HUES48 (cell line): ENCODE data around the gene CCHCR1.
"Not testable (repeated sequence)": the region's sequence is repeated elsewhere in the genome, so short reads cannot be mapped to it uniquely, and the experiment has no call there.

Experiments
- H3K27ac ChIP-seq: one replicate; pipeline ENCODE4 v1.7.0; 2013; ENCODE audit warnings: low read depth, low read length, inconsistent platforms
- H3K27me3 ChIP-seq: 2 replicates; pipeline ENCODE4 v1.6.1; 2013; ENCODE audit warnings: mild to moderate bottlenecking, low read length; ENCODE audit not compliant: control insufficient read depth, insufficient read depth
- H3K36me3 ChIP-seq: 2 replicates; pipeline ENCODE4 v1.6.1; 2013; ENCODE audit warnings: low read length; ENCODE audit not compliant: control insufficient read depth, insufficient read depth
- H3K4me1 ChIP-seq: 2 replicates; pipeline ENCODE4 v1.6.1; 2013; ENCODE audit warnings: mild to moderate bottlenecking, low read length; ENCODE audit not compliant: control insufficient read depth, insufficient read depth
- H3K4me3 ChIP-seq: 2 replicates; pipeline ENCODE4 v1.5.1; 2013; ENCODE audit warnings: mild to moderate bottlenecking, low read depth, low read length
- H3K9ac ChIP-seq: 2 replicates; pipeline ENCODE4 v1.6.1; 2013; ENCODE audit warnings: mild to moderate bottlenecking, low read depth, low read length, moderate library complexity
- H3K9me3 ChIP-seq: 2 replicates; pipeline ENCODE4 v1.6.1; 2013; ENCODE audit warnings: low read length; ENCODE audit not compliant: control insufficient read depth, insufficient read depth

The CCHCR1 gene

DNA sequence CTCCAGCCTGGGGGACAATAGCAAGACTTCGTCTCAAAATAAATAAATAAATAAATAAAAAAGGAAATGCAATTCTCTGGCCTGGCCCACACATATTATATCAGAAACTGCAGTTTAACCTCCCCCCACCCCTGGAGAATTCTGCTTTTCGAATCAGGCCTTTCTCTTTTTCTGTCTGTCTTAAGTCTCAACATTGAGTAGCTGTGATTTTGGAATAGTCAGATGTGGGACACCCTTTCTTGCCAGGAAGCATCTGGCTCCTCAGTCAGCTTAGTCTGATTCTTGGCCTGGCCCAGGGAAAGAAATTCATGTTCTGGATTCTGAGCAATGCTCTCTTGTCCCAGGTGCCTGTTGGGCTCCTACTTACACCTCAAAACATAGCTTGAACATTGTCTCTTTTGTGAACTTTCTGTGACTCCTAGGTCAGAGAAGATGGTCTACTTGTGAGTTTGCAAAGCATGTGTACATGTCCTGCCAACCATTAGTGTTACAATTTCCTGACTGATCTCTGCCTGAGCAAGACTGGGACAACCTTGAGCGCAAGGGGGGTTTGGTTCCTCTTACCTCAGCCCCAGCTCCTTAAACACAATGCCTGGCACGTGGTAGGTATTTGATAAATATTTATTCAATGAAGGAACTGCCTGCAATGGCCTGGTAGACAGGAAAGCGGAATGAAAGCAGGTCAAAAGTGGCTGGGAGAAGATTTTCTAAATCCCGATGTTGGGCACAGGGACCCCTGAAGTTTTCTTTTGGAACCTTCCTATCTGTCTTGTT is 36.6 kb upstream of the CCHCR1 start:
- Histone ChIP-seq H3K9me3 (no peaks in the 10 kb centered on the region), H3K9ac (no peak overlapping the region), H3K36me3 (no peaks in the 10 kb centered on the region), H3K27ac (no peak overlapping the region), H3K27me3 (no peaks in the 10 kb centered on the region), H3K4me1 (no peaks in the 10 kb centered on the region), H3K4me3 (no peak overlapping the region)

DNA sequence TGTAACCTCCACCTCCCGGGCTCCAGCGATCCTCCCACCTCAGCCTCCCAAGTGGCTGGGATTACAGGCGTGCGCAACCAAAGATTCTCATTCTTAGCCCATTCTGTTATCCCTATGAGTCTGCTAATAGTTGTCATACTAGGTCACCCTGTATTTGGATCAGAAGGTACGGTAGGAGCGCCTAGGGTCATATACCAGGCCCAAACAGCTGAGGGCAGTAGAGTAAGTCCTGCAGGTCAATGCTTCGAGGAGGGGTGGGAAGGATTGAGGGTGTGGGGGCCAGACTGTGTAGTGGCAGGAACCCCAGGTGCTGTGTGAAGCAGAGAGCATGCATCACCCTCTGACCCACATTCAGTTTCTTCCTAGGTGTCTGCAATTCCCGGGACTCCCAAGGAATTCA is 35.6 kb upstream of the CCHCR1 start:
- Histone ChIP-seq H3K9me3 (no peaks in the 10 kb centered on the region), H3K9ac (no peak overlapping the region), H3K4me3 (no peak overlapping the region), H3K27me3 (no peaks in the 10 kb centered on the region), H3K36me3 (no peaks in the 10 kb centered on the region), H3K27ac (no peak overlapping the region), H3K4me1 (no peaks in the 10 kb centered on the region)

DNA sequence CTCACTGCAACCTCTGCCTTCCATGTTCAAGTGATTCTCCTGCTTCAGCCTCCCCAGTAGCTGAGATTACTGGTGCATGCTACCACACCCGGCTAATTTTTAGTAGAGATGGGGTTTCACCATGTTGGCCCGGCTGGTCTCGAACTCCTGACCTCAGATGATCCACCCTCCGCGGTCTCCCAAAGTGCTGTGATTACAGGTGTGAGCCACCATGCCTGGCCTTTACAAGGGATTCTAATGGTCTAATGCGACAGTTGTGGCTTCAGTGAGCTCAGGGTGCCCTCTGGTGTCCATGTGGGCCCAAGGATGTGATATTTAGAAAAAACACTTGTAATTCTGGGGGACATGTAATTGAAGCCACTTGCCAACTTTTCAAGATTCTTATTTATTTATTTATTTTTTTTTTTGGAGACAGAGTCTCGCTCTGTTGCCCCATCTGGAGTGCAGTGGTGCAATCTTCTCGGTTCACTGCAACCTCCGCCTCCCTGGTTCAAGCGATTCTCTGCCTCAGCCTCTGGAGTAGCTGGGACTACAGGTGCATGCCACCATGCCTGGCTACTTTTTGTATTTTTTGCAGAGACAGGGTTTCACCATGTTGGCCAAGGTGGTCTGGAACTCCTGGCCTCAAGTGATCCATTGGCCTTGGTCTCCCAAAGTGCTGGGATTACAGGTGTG is 35.0 kb upstream of the CCHCR1 start:
- H3K4me3 ChIP-seq, H3K27ac ChIP-seq, H3K9me3 ChIP-seq, H3K4me1 ChIP-seq, H3K27me3 ChIP-seq, H3K36me3 ChIP-seq, H3K9ac ChIP-seq: not testable (repeated sequence)

DNA sequence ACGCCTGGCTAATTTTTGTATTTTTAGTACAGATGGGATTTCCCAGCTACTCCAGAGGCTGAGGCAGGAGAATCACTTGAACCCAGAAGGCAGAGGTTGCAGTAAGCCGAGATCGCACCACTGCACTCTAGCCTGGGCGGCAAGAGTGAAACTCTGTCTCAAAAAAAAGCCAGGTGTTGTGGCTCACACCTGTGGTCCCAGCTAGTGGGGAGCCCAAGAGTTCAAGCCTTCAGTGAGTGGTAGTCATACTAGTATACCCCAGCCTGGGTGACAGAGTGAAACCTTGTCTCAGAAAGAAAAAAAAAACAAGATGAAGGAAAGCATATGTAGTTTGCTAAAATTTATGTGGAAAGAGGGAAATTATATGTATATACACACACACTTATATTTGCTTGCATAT is 32.9 kb upstream of the CCHCR1 start:
- Histone ChIP-seq H3K9ac (no peak overlapping the region), H3K9me3 (no peaks in the 10 kb centered on the region), H3K4me3 (no peak overlapping the region), H3K36me3 (no peaks in the 10 kb centered on the region), H3K4me1 (no peaks in the 10 kb centered on the region), H3K27ac (no peak overlapping the region), H3K27me3 (no peaks in the 10 kb centered on the region)

DNA sequence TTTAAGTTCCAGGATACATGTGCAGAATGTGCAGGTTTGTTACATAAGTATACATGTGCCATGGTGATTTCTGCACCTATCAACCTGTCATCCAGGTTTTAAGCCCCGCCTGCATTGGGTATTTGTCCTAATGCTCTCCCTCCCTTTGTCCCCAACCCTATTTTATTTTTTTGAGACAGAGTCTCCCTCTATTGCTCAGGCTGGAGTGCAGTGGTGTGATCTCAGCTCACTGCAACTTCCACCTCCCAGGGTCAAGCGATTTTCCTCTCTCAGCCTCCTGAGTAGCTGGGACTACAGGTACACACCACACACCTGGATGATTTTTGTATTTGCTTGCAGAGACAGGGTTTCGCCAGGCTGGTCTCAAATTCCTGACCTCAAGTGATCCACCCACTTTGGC is 31.6 kb upstream of the CCHCR1 start:
- H3K9ac ChIP-seq, H3K4me1 ChIP-seq, H3K36me3 ChIP-seq, H3K27ac ChIP-seq, H3K9me3 ChIP-seq, H3K27me3 ChIP-seq, H3K4me3 ChIP-seq: not testable (repeated sequence)

DNA sequence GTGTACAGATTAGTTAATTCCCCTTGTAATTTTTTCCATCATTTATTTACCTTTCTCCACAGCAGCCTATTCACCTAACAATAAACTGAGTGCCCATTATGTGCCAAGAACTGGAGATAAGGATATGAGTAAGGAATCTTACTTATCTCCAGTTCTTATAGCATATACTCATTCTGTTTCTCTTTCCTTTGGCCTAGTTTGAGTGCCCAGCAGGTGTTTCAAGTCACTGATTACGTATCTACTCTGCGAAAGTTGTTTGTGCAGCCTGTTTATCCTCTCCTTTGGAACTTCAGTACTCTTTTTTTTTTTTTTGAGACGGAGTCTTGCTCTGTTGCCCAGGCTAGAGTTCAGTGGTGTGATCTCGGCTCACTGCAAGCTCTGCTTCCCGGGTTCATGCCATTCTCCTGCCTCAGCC is 30.2 kb upstream of the CCHCR1 start:
- Histone ChIP-seq H3K4me1 (peaks cover 2% of the 10 kb centered on the region; the same call in 1 of the 2 replicates), H3K36me3 (no peaks in the 10 kb centered on the region), H3K9me3 (no peaks in the 10 kb centered on the region), H3K27me3 (no peaks in the 10 kb centered on the region), H3K27ac (no peak overlapping the region), H3K9ac (no peak overlapping the region), H3K4me3 (no peak overlapping the region)

DNA sequence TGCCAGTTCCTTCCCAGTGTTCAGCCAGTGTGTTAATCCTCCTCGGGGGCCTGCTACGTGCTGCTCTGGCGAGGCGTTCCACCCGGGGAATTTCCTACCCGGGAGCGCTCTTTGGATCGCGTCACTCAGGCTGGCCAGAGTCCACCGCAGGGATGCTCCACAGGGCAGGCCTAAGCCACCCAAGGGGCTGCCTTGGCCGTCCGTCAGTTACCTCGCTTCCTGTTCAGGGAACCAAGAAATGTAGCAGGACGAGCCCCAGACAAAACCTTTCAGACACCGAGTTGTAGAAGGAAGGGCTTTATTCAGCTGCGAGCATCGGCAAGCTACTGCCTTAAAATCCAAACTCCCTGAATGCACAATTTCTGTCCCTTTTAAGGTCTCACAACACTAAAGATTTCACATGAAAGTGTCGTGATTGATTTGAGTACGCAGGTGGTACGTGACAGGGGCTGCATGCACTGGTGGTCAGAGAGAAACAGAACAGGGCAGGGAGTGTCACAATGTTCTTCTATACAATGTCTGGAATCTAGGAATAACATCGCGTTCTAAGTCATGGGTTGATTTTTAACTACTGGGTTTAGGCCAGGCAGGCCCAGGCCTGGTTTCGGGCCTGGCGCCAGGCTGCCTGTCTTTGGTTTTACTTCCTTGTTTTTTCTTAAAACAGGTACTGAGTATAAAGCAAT is 28.6 kb upstream of the CCHCR1 start:
- Histone ChIP-seq H3K9ac (no peak overlapping the region), H3K27ac (no peak overlapping the region)

DNA sequence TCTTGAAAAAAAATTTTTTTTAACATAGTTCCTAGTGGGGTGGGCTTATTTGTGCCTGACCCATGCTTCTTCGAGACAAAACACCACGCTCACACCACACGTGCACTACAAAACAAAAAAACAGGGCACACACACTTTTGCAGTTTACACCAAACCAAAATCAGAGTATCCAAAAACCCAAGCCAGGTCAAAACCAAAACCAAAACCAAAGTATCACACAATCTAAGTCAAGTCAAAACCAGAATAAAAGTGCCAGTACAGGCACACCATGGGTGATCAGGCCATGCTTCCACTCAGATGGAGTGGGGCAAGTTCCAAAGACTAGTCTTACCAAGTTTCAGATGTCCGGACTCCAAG is 28.1 kb upstream of the CCHCR1 start:
- H3K27ac ChIP-seq, H3K36me3 ChIP-seq, H3K4me1 ChIP-seq, H3K9ac ChIP-seq, H3K9me3 ChIP-seq, H3K4me3 ChIP-seq, H3K27me3 ChIP-seq: not testable (repeated sequence)

More for the DNA sequence above, 28.6 kb upstream of the CCHCR1 start:
- Histone ChIP-seq H3K4me1 (peaks cover 2% of the 10 kb centered on the region; the same call in 1 of the 2 replicates), H3K27me3 (no peaks in the 10 kb centered on the region), H3K4me3 (no peak overlapping the region), H3K36me3 (no peaks in the 10 kb centered on the region), H3K9me3 (no peaks in the 10 kb centered on the region)

DNA sequence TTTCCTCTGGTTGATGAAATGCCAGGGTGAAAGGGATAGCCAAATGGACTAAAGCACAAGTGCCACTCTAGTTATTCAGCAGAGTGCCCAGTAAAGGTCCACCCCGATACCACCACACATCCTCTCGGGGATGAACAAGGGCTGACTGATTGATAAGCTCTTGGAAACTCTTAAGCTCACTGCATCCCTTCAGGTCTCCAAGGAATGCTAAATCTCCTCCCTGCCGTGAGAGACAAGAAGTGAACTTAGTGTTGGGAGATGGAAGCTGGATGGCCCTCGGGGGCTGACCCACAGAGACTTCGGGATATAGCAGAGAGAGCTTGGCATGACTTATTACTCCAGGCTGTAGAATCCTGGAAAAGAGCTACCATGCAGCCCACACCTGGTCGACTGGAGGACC is 26.3 kb upstream of the CCHCR1 start:
- not testable (repeated sequence) for H3K36me3 ChIP-seq, H3K4me1 ChIP-seq, H3K27me3 ChIP-seq, H3K9me3 ChIP-seq, H3K27ac ChIP-seq, H3K4me3 ChIP-seq, H3K9ac ChIP-seq

DNA sequence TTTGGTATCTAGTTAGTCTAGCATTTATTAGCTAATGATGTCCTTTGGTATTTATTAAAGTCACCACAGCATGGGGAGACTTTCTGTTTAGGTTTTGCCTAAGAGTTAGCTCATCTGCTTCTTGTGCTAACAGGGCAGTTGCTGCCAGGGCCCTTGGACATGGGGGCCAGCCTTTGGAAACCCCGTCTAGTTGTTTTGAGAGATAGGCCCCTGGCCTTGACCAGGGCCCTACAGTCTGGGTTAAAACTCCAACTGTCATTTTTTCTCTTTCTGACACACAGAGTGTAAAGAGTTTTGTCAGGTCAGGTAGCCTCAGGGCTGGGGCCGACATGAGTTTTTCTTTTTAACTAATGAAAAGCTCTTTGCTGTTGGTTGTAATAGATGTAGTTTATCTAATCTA is 25.7 kb upstream of the CCHCR1 start:
- not testable (repeated sequence) for H3K4me3 ChIP-seq, H3K36me3 ChIP-seq, H3K9me3 ChIP-seq, H3K27me3 ChIP-seq, H3K4me1 ChIP-seq, H3K27ac ChIP-seq, H3K9ac ChIP-seq

DNA sequence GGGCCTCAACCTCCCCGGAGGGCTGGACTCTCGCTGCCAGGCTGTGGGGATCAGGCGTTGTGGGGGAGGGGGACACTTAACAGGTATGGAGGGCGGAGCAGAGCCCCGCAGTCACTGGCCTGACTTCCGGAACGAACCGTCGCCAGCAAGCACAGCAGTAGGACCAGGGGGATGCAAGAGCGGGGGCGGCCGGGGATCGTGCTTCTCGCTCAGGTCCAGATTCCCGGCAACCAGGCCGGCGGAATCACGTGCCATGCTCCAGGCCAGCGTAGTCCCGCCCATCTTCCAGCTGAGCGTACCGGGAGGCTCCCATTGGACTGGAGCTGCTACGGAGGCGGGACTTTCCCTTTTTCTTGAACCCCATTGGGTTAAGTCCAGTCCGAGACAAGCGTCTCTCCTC is 22.9 kb upstream of the CCHCR1 start:
- Histone ChIP-seq H3K36me3 (no peaks in the 10 kb centered on the region), H3K27ac (no peak overlapping the region), H3K4me3 (no peak overlapping the region), H3K9ac (no peak overlapping the region), H3K27me3 (no peaks in the 10 kb centered on the region), H3K9me3 (no peaks in the 10 kb centered on the region), H3K4me1 (peaks cover 9% of the 10 kb centered on the region)
